ENCODE results near the gene TMEM260.

Gene TMEM260

DNA sequence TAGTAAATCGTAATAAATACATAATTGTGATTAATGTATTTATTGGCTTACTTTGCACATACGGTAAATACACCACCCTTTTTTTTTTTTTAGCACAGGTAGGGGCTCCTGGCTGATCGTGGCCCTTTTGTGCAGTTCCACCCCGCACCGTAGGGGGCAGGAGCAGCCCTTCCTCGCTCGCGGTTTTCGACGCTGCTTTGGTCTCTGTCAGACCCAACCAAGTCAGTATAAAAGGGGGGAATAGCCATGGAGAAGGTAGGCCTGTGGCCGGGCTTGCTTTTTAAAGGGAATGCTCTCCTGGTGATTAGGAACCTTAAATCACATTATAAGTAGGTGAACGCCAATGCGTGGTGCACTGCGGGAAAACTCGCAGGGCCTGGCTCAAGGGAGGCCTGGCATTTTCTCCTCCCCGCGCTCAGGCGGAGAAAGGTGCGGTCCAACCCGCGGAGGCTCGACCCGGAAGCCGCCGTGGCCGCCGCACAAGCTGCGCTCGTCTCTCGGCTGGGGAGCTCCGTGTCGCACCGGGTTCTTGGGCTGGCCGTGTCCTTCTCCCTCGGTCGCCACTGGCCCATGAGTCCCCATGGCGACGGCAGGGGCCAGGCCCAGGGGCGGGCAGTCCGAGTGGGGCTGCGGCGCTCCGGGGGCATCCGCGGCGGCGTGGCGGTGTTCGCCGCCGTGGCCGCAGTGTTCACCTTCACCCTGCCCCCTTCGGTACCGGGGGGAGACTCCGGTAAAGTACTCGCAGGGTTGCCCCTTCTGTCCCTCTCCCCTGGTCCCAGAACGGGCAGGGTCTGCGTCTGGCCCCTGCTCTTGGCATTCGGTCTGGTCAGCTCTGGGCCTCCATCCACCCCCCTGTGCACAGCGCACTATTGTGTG, at the start of gene TMEM260:
TSS of gene TMEM260 (plus strand) at position 454 of the 876 bp plus-strand sequence. CDS start at position 571, 117 bp downstream.
- peaks cover 37% of the 10 kb centered on the region for H3K4me1 Mint-ChIP-seq (ENCODE audit: low read depth)
- H3K36me3 Mint-ChIP-seq = no peaks in the 10 kb centered on the region
- peak within 1 kb of the TSS; percentile 96 for H3K4me3 Mint-ChIP-seq
- no peaks in the 10 kb centered on the region for H3K27me3 Mint-ChIP-seq
- H3K9me3 Mint-ChIP-seq (ENCODE audit: low read depth) = no peaks in the 10 kb centered on the region
- peak within 1 kb of the TSS; percentile 98 for H3K27ac Mint-ChIP-seq

DNA sequence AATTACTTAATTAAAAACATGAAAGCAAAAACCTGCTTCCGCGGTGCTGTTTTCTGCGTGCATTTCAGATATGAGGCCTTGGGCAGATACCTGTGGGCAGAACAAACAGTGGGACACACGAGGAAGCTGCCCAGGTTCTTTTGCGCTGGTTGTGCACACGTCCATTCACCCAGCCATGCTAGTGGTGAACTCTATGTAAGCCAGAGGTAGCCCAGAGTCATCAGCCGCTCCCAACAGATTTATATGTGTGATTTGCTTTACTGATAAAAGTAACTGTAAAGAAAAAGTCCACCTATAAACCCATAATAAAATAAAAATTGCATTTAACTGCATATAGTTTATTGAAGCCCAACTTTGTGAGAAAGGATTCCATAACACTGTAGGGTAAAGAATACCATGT, 47.1 kb upstream of the TMEM260 start:
- H3K27ac Mint-ChIP-seq = no peak overlapping the region
- H3K27me3 Mint-ChIP-seq = peaks cover 5% of the 10 kb centered on the region
- H3K36me3 Mint-ChIP-seq = no peaks in the 10 kb centered on the region
- no peaks in the 10 kb centered on the region for H3K4me1 Mint-ChIP-seq (ENCODE audit: low read depth)
- H3K9me3 Mint-ChIP-seq (ENCODE audit: low read depth) = no peaks in the 10 kb centered on the region
- H3K4me3 Mint-ChIP-seq = no peak overlapping the region

DNA sequence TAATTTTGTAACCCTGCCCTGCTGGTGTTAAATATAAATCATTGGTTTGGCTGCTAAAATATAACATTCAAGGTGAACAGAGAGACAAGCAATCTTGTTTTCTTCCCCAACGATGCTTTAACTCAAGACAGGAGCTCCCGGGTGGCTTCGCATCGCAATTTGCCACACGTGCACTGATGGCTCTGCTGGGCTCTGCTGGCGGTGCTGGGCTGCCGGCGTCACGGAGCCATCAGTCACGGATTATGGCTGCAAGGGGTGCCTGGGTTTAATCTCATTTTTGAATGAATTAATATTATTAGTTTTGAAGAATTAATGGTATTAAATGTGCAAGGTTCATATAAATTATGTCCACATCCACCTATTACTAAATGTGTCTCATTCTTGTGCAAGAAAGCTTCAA, 44.9 kb upstream of the TMEM260 start:
- H3K4me1 Mint-ChIP-seq (ENCODE audit: low read depth) = no peaks in the 10 kb centered on the region
- peaks cover 5% of the 10 kb centered on the region for H3K27me3 Mint-ChIP-seq
- H3K36me3 Mint-ChIP-seq = no peaks in the 10 kb centered on the region
- H3K4me3 Mint-ChIP-seq = no peak overlapping the region
- no peaks in the 10 kb centered on the region for H3K9me3 Mint-ChIP-seq (ENCODE audit: low read depth)
- no peak overlapping the region for H3K27ac Mint-ChIP-seq

GRCh38 chr14:56539862-56540261, 39.7 kb upstream of the TMEM260 start:
- Mint-ChIP-seq H3K9me3 (ENCODE audit: low read depth) (no peaks in the 10 kb centered on the region), H3K27me3 (peaks cover 5% of the 10 kb centered on the region), H3K36me3 (no peaks in the 10 kb centered on the region), H3K27ac (no peak overlapping the region), H3K4me3 (no peak overlapping the region), H3K4me1 (ENCODE audit: low read depth) (no peaks in the 10 kb centered on the region)

GRCh38 chr14:56543436-56543835, 36.2 kb upstream of the TMEM260 start:
- Mint-ChIP-seq H3K4me1 (ENCODE audit: low read depth) (no peaks in the 10 kb centered on the region), H3K36me3 (no peaks in the 10 kb centered on the region), H3K4me3 (no peak overlapping the region), H3K9me3 (ENCODE audit: low read depth) (no peaks in the 10 kb centered on the region), H3K27me3 (peaks cover 2% of the 10 kb centered on the region), H3K27ac (no peak overlapping the region)

DNA sequence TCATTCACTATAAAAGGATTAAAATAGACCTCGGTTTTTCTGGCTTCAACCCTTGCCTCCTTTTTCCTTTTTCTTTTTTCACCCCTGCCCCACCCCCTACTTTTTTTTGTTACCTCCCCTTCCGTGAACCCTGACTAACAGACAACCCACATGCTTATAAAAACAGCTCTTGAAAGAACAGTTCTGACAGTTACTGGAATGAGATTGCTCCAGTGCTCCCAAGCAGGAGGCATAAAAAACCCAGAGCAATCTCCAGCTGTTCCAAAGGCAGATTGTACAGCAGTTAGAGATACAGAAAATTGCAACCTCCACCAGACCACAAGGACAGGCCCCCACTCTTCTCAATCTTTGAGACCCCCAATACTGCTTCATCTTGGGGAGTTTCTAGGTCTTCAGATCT, 29.9 kb upstream of the TMEM260 start:
- H3K27ac Mint-ChIP-seq = no peak overlapping the region
- no peak overlapping the region for H3K4me3 Mint-ChIP-seq
- H3K4me1 Mint-ChIP-seq (ENCODE audit: low read depth) = no peaks in the 10 kb centered on the region
- H3K36me3 Mint-ChIP-seq = no peaks in the 10 kb centered on the region
- no peaks in the 10 kb centered on the region for H3K9me3 Mint-ChIP-seq (ENCODE audit: low read depth)
- H3K27me3 Mint-ChIP-seq = peaks cover 3% of the 10 kb centered on the region

DNA sequence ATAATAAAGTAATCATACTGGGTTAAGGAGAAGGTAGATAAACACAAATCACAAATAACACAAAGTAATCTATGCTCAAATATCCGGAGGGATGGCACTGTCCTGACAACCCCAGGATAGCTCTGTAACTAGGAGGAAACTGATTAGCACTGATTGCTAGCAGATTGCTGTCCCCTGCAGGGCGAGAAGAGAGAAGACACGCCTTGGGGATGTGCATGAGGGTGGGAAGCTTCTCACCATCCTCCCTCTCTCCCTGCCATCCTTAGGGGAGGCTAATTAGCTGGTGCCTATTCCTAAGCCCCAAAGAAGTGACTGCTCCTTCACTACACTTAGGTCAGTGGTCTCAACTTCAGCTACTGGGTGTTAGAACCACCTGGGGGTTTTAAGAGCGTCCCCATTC, 27.0 kb upstream of the TMEM260 start:
- Mint-ChIP-seq H3K36me3 (no peaks in the 10 kb centered on the region), H3K27me3 (peaks cover 7% of the 10 kb centered on the region), H3K4me1 (ENCODE audit: low read depth) (no peaks in the 10 kb centered on the region), H3K27ac (no peak overlapping the region), H3K9me3 (ENCODE audit: low read depth) (no peaks in the 10 kb centered on the region), H3K4me3 (no peak overlapping the region)

GRCh38 chr14:56554301-56554700, 25.3 kb upstream of the TMEM260 start:
- no peaks in the 10 kb centered on the region for H3K4me1 Mint-ChIP-seq (ENCODE audit: low read depth)
- H3K27ac Mint-ChIP-seq = no peak overlapping the region

GRCh38 chr14:56555921-56556570, 23.6 kb upstream of the TMEM260 start:
- Mint-ChIP-seq H3K9me3 (ENCODE audit: low read depth) (no peaks in the 10 kb centered on the region), H3K4me1 (ENCODE audit: low read depth) (no peaks in the 10 kb centered on the region), H3K36me3 (no peaks in the 10 kb centered on the region), H3K27me3 (peaks cover 11% of the 10 kb centered on the region), H3K4me3 (no peak overlapping the region), H3K27ac (no peak overlapping the region)

More at GRCh38 chr14:56554301-56554700, 25.3 kb upstream of the TMEM260 start:
- H3K36me3 Mint-ChIP-seq = no peaks in the 10 kb centered on the region
- H3K27me3 Mint-ChIP-seq = peaks cover 7% of the 10 kb centered on the region
- H3K4me3 Mint-ChIP-seq = no peak overlapping the region
- no peaks in the 10 kb centered on the region for H3K9me3 Mint-ChIP-seq (ENCODE audit: low read depth)

DNA sequence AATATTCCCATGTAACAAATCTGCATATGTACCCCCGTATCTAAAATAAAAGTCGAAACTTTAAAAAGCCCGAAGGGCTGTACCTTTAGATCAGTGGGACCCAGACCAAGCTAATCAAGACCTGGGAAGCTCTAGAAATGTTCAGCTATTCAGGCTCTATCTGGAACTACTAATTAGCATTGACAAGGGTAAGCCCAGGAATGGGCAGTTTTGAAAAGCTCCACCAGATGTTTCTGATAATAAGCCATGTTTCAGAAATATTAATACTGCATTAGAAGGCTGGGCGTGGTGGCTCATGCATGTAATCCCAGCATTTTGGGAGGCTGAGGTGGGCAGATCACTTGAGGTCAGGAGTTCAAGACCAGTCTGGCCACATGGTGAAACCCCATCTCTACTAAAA, 20.4 kb upstream of the TMEM260 start:
- Mint-ChIP-seq H3K36me3 (no peaks in the 10 kb centered on the region), H3K27me3 (peaks cover 17% of the 10 kb centered on the region), H3K4me1 (ENCODE audit: low read depth) (no peaks in the 10 kb centered on the region), H3K27ac (no peak overlapping the region), H3K9me3 (ENCODE audit: low read depth) (peaks cover 5% of the 10 kb centered on the region), H3K4me3 (no peak overlapping the region)

DNA sequence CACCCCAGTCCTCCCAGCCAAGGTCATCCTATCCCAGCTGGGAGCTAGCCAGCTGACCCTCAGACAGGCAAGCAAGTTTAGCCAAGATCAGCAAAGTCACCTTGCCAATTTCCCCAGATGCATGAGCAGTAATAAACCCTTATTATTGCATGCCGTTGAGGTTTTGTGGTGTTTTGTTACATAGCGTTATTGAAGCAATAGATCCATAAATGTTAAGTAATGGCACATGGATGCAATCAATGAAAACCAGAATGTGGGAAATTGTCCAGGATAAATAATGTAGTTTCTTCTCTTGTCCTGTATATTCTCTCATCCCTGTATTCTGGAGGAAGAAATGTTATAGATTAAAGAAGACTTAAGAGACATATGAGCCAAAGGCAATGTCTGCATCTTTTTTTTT, 18.0 kb upstream of the TMEM260 start:
- H3K36me3 Mint-ChIP-seq = no peaks in the 10 kb centered on the region
- no peaks in the 10 kb centered on the region for H3K4me1 Mint-ChIP-seq (ENCODE audit: low read depth)
- H3K9me3 Mint-ChIP-seq (ENCODE audit: low read depth) = peaks cover 8% of the 10 kb centered on the region
- no peak overlapping the region for H3K27ac Mint-ChIP-seq
- H3K4me3 Mint-ChIP-seq = no peak overlapping the region
- peaks cover 21% of the 10 kb centered on the region for H3K27me3 Mint-ChIP-seq

DNA sequence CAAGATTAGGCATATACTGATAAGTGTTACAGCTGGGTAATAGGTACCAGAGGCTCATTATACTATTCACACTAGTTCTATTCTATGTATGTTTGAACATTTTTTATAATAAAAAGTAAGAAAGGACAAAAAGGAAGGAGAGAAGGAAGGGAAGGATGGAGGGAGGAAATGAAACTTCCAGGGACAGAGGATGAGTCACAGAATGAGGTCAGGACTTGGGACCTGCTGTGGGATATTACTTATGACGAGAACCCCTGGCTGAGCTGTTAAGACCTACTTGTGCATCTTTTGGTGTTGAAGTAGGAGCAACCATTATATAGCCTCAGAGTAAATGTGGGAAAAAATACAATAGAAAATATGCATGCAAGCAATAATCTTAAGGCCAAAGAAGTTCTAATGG, 16.7 kb upstream of the TMEM260 start:
- Mint-ChIP-seq H3K9me3 (ENCODE audit: low read depth) (peaks cover 8% of the 10 kb centered on the region), H3K36me3 (no peaks in the 10 kb centered on the region), H3K4me3 (no peak overlapping the region), H3K4me1 (ENCODE audit: low read depth) (no peaks in the 10 kb centered on the region), H3K27me3 (peaks cover 20% of the 10 kb centered on the region), H3K27ac (no peak overlapping the region)

GRCh38 chr14:56569174-56569573, 10.4 kb upstream of the TMEM260 start:
- Mint-ChIP-seq H3K9me3 (ENCODE audit: low read depth) (peaks cover 4% of the 10 kb centered on the region), H3K27me3 (peaks cover 12% of the 10 kb centered on the region), H3K4me3 (no peak overlapping the region), H3K36me3 (no peaks in the 10 kb centered on the region), H3K4me1 (ENCODE audit: low read depth) (no peaks in the 10 kb centered on the region), H3K27ac (no peak overlapping the region)

DNA sequence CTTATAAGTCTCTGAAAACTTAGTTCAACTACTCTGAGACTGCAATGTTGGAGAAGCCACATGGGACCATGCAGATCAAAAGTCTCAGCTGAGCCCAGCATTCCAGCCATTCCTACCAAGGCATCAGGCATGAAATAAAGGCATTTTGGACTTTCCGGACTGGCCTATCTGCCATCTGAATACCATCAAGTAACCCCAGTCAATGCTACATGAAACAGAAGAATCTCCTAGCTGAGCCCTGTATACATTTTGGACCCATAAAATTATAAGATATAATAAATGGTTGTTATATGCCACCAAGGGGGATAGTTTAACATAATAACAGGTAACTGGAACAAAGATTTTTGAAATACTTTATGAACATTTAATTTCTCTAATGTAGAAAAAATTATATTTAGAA, 9.3 kb upstream of the TMEM260 start:
- H3K27ac Mint-ChIP-seq = no peak overlapping the region
- H3K27me3 Mint-ChIP-seq = peaks cover 9% of the 10 kb centered on the region
- H3K4me1 Mint-ChIP-seq (ENCODE audit: low read depth) = no peaks in the 10 kb centered on the region
- no peaks in the 10 kb centered on the region for H3K36me3 Mint-ChIP-seq
- H3K9me3 Mint-ChIP-seq (ENCODE audit: low read depth) = no peaks in the 10 kb centered on the region
- H3K4me3 Mint-ChIP-seq = no peak overlapping the region

DNA sequence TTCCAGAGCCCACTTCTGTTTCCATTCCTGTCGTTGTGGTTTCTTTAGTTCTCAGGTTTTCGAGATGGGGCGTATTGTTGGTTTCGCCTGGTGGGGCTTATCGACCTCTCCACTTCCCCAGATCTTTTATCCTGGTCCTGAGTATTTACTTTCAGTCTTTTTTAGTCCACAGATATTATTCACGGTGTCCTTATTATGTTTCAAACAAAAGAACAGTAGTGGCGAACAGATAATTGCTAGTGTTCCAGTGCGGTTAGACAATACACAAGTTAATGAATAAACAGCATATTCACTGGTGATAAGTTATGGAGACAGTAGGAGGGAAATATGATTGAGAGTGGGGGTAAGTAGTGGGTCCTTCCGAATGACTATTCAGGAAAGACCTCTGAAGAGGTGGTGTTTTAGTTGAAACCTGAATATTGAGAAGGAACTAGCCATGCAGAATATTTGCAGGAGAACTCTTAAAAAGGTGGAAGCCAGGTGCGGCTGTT, 668 bp downstream of the TMEM260 start:
- Mint-ChIP-seq H3K4me1 (ENCODE audit: low read depth) (peaks cover 41% of the 10 kb centered on the region), H3K9me3 (ENCODE audit: low read depth) (no peaks in the 10 kb centered on the region), H3K4me3 (peak overlapping the region; percentile 96), H3K27me3 (no peaks in the 10 kb centered on the region), H3K36me3 (no peaks in the 10 kb centered on the region), H3K27ac (peak overlapping the region; percentile 88)

Data from activated naive CD8-positive, alpha-beta T cell (primary cell).